ENCODE data around the gene PPAT.

DNA sequence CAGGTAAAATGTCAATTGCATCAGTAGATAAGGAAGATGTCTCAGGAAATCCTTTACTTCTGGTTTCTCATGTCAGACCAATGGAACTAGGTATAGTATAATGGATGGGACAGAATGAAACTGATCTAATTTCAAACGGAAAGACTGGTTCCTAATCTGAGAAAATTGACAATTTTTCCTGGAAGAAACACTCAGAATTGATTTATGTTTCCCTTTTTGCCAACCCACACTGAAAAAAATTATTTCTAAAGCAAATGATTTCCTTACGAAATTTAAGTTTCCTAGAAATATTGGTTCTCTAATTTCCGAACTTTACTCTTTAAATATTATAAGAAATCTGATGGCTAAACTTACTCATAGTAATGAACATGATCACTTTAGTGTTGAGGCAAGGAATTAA lies 19.1 kb downstream of the PPAT start:
- TF ChIP-seq POLR2AphosphoS5 (IDR thresholded peaks at IDR 0.05; ENCODE audit: borderline replicate concordance, low read depth, low read length) = no peak
- TF ChIP-seq EZH2 (IDR thresholded peaks at IDR 0.05) = no peak
- no peak for TF ChIP-seq FOXP2 (optimal IDR thresholded peaks at IDR 0.05; ENCODE audit: control extremely low read depth, extremely low read length, insufficient read depth)

Data from SK-N-MC (cell line).